Glutamatergic neuron (in vitro differentiated cells): ENCODE measurements around the gene PHLDB2. TPM values are rescaled to one million over a fixed set of nuclear protein-coding genes. Genes with fewer than 3 reads are reported as not detected.

ENCODE experiments used
- DNase-seq: peaks from one replicate; pipeline ENCODE4 v3.0.0; 2022
- H3K27ac Mint-ChIP-seq: one replicate; pipeline ENCODE4 v1.8.0; 2020; ENCODE audit warnings: mild to moderate bottlenecking, mixed read lengths, inconsistent platforms; ENCODE audit not compliant: unreplicated experiment
- H3K27me3 Mint-ChIP-seq: one replicate; pipeline ENCODE4 v1.8.0; 2020; ENCODE audit warnings: mild to moderate bottlenecking, moderate library complexity, mixed read lengths, inconsistent platforms; ENCODE audit not compliant: unreplicated experiment
- H3K36me3 Mint-ChIP-seq: one replicate; pipeline ENCODE4 v1.8.0; 2020; ENCODE audit warnings: mild to moderate bottlenecking, mixed read lengths, inconsistent platforms; ENCODE audit not compliant: unreplicated experiment
- H3K4me1 Mint-ChIP-seq: one replicate; pipeline ENCODE4 v1.8.0; 2020; ENCODE audit warnings: mild to moderate bottlenecking, low read depth, mixed read lengths, inconsistent platforms; ENCODE audit not compliant: unreplicated experiment
- H3K4me3 Mint-ChIP-seq: one replicate; pipeline ENCODE4 v1.8.0; 2020; ENCODE audit warnings: mild to moderate bottlenecking, mixed read lengths, inconsistent platforms; ENCODE audit not compliant: unreplicated experiment
- H3K9me3 Mint-ChIP-seq: one replicate; pipeline ENCODE4 v1.8.0; 2020; ENCODE audit warnings: mild to moderate bottlenecking, moderate library complexity, mixed read lengths, inconsistent platforms; ENCODE audit not compliant: unreplicated experiment
- total RNA-seq: library from RNA; stranded (reverse); fragmentation: NEBNext Ultra II Directional; extraction: Animal tissue kit (Norgen Biotek cat#: 25700); gene quantifications from one replicate; pipeline ENCODE4 v1.2.1, GENCODE V29; 2021; ENCODE audit not compliant: unreplicated experiment
- TF ChIP-seq, protein P1 (sequence below): fragments of 200-600 bp; sonication (generic); IDR thresholded peaks from one replicate; pipeline ENCODE4 v1.5.0; 2021; ENCODE audit not compliant: partially characterized antibody, unreplicated experiment

The PHLDB2 gene
- total RNA-seq, 1 donor from 2014 or later, result 18.7 TPM

DNA sequence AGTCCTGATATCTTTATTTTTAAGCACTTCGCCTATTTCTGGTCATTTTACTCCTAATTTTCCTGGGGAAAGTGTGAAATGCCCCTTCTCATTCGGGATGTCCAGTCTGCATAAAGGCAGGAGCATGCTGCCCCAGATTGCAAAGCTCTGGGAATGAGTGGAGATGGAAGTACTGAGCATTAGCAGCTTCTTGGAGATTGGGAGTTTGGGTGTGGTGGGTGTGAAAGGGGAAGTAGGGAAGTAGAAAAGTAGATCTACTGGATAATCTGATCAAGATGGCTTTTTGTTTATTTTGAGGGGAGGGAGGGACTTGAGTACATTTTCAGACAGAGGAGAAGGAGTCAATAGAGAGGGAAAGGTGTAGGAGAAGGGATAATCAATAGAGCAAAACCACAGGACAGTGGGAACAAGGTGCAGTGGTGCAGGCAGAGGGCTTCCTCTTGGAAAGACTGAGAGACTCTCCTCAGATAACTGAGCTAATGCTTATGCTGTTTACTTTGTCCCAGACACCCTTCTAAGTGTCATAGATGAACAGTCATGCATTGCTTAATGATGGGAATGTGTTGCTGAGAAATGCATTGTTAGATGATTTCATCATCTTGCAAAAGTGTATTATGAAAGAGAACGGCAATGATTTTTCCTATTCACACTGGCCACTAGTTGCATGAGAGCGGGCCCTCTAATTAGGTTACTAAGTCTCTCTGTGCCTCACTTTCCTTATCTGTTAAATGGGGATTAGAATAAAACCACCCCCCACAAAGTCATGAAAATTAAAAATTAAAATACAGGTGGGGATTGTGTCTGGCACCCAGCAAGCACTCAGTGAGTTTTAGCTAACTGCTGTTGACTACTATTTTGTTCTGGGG is 45.5 kb downstream of the PHLDB2 start:
- no peaks in the 10 kb centered on the region for H3K36me3 Mint-ChIP-seq
- H3K9me3 Mint-ChIP-seq, result peaks cover 3% of the 10 kb centered on the region
- H3K4me1 Mint-ChIP-seq, result peaks cover 4% of the 10 kb centered on the region
- H3K4me3 Mint-ChIP-seq, result no peak overlapping the region
- H3K27me3 Mint-ChIP-seq, result no peaks in the 10 kb centered on the region
- TF ChIP-seq, protein P1, sequence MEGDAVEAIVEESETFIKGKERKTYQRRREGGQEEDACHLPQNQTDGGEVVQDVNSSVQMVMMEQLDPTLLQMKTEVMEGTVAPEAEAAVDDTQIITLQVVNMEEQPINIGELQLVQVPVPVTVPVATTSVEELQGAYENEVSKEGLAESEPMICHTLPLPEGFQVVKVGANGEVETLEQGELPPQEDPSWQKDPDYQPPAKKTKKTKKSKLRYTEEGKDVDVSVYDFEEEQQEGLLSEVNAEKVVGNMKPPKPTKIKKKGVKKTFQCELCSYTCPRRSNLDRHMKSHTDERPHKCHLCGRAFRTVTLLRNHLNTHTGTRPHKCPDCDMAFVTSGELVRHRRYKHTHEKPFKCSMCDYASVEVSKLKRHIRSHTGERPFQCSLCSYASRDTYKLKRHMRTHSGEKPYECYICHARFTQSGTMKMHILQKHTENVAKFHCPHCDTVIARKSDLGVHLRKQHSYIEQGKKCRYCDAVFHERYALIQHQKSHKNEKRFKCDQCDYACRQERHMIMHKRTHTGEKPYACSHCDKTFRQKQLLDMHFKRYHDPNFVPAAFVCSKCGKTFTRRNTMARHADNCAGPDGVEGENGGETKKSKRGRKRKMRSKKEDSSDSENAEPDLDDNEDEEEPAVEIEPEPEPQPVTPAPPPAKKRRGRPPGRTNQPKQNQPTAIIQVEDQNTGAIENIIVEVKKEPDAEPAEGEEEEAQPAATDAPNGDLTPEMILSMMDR, result no peak
- no peak overlapping the region for H3K27ac Mint-ChIP-seq
- no peak for DNase-seq

- no peak for DNase-seq
- H3K36me3 Mint-ChIP-seq, result no peaks in the 10 kb centered on the region
- TF ChIP-seq, protein P1, result no peak
- no peak overlapping the region for H3K4me3 Mint-ChIP-seq
- no peaks in the 10 kb centered on the region for H3K9me3 Mint-ChIP-seq
- peaks cover 13% of the 10 kb centered on the region for H3K4me1 Mint-ChIP-seq
- no peak overlapping the region for H3K27ac Mint-ChIP-seq
- no peaks in the 10 kb centered on the region for H3K27me3 Mint-ChIP-seq
Observed at GRCh38 chr3:111906656-111907055, 47.6 kb downstream of the PHLDB2 start.

DNA sequence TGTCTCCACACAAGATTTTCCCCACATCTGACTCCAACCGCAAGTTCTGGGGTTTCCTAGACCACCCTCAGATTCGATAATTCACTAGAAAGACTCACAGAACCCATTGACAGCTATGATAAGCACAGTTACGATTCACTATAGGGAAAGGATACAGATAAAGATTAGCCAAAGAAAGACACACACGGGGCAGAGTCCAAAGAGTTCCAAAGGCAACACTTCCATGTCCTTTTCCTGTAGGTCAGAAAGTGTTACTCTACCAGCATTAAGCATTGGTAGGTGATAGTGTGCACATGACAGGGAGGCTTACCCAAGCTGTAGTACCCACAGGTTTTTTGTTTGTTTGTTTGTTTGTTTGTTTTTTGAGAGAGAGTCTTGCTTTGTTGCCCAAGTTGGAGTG is 48.1 kb downstream of the PHLDB2 start:
- Mint-ChIP-seq H3K4me3 (no peak overlapping the region), H3K27ac (no peak overlapping the region), H3K36me3 (no peaks in the 10 kb centered on the region), H3K27me3 (no peaks in the 10 kb centered on the region), H3K9me3 (no peaks in the 10 kb centered on the region), H3K4me1 (peaks cover 13% of the 10 kb centered on the region)
- DNase-seq, result no peak
- TF ChIP-seq, protein P1, result no peak

DNA sequence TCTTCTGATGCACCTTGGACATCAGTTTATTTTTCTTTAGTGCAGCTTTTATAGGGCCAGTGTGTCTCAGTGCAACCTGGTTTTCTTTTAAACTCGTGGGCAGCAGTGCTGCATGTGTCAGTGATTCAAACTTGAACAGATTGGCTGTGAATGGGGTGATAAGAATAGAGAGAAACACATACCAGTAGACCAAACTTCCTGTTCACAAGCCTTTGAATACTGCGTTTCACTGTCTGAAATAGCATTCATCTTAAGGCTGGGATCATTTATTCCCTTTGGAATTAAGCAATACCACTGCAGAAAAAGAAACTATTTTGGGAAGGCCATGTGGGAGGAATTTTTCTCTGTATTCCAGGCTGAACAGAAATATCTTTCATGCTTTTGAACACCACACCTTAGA is 51.7 kb downstream of the PHLDB2 start:
- H3K36me3 Mint-ChIP-seq, result no peaks in the 10 kb centered on the region
- no peaks in the 10 kb centered on the region for H3K9me3 Mint-ChIP-seq
- no peaks in the 10 kb centered on the region for H3K27me3 Mint-ChIP-seq
- TF ChIP-seq, protein P1, result no peak
- no peak for DNase-seq
- no peak overlapping the region for H3K4me3 Mint-ChIP-seq
- H3K4me1 Mint-ChIP-seq, result peaks cover 9% of the 10 kb centered on the region
- no peak overlapping the region for H3K27ac Mint-ChIP-seq

GRCh38 chr3:111911446-111911845 is 52.4 kb downstream of the PHLDB2 start:
- TF ChIP-seq, protein P1, result no peak

More at GRCh38 chr3:111911446-111911845, 52.4 kb downstream of the PHLDB2 start:
- Mint-ChIP-seq H3K27ac (no peak overlapping the region), H3K4me1 (peaks cover 13% of the 10 kb centered on the region), H3K27me3 (no peaks in the 10 kb centered on the region), H3K36me3 (no peaks in the 10 kb centered on the region), H3K9me3 (peaks cover 2% of the 10 kb centered on the region), H3K4me3 (no peak overlapping the region)
- no peak for DNase-seq
